ENCODE results near the gene RAPGEF5. TPM values are rescaled to one million over a fixed set of nuclear protein-coding genes. Genes with fewer than 3 reads are reported as not detected.

Gene RAPGEF5
- total RNA-seq, 1 donor from 2014 or later: 1.1 TPM

DNA sequence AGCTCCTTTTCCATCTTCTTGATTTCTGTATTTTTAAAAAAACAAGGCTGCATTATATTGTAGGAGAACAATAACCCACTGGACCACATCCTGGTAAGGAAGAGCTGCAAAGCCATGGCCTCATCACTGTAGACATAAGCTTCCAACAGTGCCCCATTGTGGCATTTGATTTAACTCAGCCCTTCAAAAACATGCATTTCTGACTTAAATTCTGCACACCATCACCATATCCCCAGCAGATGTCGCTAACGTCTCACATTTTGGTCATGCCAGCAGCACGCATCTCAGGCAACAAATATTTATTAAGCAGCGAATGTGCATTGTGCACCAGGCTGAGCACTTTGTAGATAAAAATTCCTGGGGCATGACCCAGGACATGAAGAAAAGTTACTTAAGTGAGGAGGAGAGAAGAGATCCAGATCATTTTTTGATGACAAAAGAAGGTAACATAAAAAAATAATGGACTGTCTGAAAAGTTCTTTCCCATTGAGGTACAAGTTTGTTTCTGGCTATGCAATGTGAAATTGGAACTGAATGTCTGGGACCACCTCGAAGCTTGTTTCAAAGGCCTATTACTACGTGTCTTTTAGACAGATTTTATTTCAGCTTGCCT, 246.6 kb downstream of the RAPGEF5 start:
- TF ChIP-seq, protein P1, sequence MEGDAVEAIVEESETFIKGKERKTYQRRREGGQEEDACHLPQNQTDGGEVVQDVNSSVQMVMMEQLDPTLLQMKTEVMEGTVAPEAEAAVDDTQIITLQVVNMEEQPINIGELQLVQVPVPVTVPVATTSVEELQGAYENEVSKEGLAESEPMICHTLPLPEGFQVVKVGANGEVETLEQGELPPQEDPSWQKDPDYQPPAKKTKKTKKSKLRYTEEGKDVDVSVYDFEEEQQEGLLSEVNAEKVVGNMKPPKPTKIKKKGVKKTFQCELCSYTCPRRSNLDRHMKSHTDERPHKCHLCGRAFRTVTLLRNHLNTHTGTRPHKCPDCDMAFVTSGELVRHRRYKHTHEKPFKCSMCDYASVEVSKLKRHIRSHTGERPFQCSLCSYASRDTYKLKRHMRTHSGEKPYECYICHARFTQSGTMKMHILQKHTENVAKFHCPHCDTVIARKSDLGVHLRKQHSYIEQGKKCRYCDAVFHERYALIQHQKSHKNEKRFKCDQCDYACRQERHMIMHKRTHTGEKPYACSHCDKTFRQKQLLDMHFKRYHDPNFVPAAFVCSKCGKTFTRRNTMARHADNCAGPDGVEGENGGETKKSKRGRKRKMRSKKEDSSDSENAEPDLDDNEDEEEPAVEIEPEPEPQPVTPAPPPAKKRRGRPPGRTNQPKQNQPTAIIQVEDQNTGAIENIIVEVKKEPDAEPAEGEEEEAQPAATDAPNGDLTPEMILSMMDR (IDR thresholded peaks at IDR 0.05; ENCODE audit: insufficient read depth, low read length, poor library complexity, severe bottlenecking): peak; percentile 66

DNA sequence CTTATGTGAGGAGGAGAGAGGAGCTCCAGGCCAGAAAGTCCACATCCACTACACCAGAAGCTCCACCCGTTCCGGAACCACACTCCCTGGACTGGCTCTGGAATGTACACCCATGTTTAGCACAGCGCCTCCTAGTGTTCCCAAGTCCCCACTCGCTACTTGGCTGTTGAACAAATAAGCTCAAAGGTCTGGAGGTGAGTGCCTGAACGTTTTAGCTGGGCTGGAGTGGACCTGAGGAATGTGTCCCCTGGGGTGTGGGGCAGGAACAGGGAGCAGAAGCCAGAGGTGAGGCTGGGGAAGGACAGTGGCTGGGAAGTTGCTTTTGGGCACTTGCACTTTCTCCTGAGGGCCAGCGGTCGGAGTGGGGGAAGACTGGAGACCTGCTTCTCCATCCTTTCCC, 247.2 kb downstream of the RAPGEF5 start:
- H3K4me3 ChIP-seq (ENCODE audit: low read depth, low read length): no peak overlapping the region
- no peaks in the 10 kb centered on the region for H3K36me3 ChIP-seq (ENCODE audit: control insufficient read depth, insufficient read depth, low read length)
- TF ChIP-seq, protein P1 (IDR thresholded peaks at IDR 0.05; ENCODE audit: insufficient read depth, low read length, poor library complexity, severe bottlenecking): peak; percentile 31
- H3K27me3 ChIP-seq (ENCODE audit: control insufficient read depth, insufficient read depth, low read length): no peaks in the 10 kb centered on the region
- DNase-seq (ENCODE audit: low read depth): no peak

More for the DNA sequence above, 246.6 kb downstream of the RAPGEF5 start:
- peak; percentile 51 for DNase-seq (ENCODE audit: low read depth)
- Histone ChIP-seq H3K4me3 (ENCODE audit: low read depth, low read length) (no peak overlapping the region), H3K36me3 (ENCODE audit: control insufficient read depth, insufficient read depth, low read length) (no peaks in the 10 kb centered on the region), H3K27me3 (ENCODE audit: control insufficient read depth, insufficient read depth, low read length) (no peaks in the 10 kb centered on the region)

DNA sequence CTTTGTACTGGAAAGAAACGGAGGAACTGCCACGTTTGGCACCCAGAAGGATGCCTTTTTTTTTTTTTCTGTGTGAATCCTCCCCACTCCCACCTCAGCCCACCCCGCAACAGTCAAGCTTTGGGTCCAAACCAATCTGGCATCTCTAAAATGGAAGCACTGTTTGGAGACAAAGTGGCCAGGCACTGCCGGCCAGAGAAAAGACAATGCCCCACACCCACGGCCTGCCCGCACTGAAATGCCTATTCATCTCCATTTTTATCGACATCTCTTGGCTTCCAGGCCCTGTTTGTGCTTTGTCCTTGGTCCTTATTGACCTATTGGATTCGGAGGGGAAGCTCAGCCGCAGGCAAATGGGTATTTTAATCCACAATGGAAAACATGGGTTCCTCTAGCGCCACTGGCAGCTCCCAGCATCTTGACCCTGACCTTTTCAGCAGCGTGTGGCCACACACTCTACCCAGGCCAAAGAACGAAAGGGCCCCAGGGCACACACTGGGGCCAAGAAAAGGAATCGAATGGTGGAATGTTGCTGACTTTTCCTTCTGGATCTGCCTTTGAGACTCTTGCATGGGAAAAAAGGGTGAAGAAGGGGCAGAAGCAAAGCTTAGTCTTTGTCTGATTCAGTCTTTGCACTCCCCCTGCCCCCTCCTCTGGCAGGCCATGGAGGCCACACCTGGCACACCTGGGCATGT, 248.7 kb downstream of the RAPGEF5 start:
- TF ChIP-seq, protein P1 (IDR thresholded peaks at IDR 0.05; ENCODE audit: insufficient read depth, low read length, poor library complexity, severe bottlenecking): no peak
- no peaks in the 10 kb centered on the region for H3K36me3 ChIP-seq (ENCODE audit: control insufficient read depth, insufficient read depth, low read length)
- DNase-seq (ENCODE audit: low read depth): no peak
- H3K4me3 ChIP-seq (ENCODE audit: low read depth, low read length): no peak overlapping the region
- no peaks in the 10 kb centered on the region for H3K27me3 ChIP-seq (ENCODE audit: control insufficient read depth, insufficient read depth, low read length)

DNA sequence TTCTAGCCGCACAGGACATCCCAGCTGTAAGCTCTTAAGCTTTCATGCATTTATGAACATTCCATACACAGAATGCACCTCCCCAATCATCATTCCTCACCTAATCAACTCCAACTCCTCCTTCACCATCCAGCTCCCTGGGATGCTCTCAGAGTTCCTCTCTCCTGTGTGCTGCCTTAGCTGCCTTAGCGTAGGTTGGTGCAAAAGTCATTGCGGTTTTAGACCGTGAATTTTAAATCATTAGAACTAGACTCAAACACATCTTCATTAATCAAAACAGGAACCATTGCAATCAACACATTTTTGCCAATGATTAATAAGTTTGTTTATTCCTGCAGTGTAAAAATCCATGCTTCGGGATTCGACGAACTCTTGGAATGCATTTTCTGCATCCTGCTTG, 251.4 kb downstream of the RAPGEF5 start:
- TF ChIP-seq, protein P1 (IDR thresholded peaks at IDR 0.05; ENCODE audit: insufficient read depth, low read length, poor library complexity, severe bottlenecking): no peak
- DNase-seq (ENCODE audit: low read depth): no peak
- H3K36me3 ChIP-seq (ENCODE audit: control insufficient read depth, insufficient read depth, low read length): no peaks in the 10 kb centered on the region
- no peak overlapping the region for H3K4me3 ChIP-seq (ENCODE audit: low read depth, low read length)
- no peaks in the 10 kb centered on the region for H3K27me3 ChIP-seq (ENCODE audit: control insufficient read depth, insufficient read depth, low read length)

DNA sequence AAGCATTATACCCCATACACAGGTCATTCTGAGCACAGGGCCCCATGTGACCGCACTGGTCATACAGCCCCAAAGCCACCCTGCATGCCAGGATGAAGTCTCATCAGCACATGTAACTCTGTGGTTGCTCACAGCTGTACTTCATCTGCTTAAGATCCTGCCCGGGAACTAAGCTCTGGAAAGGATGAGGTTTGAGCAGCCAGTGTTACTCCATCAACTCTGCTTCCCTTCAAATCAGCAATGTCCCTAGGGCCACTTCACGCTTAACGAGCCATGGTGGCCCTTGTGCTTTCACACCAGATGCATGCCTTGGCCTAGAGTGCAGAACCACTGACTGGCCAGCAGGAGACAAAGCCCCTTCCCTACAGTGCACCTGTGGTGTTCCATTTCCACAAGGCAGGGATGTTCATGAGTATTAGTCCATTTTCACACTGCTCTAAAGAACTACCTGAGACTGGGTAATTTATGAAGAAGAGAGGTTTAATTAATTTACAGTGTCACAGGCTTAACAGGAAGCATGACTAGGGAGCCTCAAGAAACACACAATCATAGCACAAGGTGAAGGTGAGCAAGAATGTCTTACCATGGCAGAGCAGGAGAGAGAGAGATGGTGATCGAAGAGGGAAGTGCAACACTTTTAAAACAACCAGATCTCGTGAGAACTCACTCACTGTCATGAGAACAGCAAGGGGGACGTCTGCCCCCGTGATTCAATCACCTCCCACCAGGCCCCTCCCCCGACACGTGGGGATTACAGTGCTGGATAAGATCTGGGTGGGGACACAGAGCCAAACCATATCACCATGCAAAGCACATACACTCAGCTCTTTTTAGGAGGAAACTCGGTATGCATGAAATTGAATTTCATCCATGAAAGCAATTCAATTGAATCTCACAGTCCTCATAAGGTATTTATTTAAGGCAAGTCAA, 262.3 kb downstream of the RAPGEF5 start:
- H3K4me3 ChIP-seq (ENCODE audit: low read depth, low read length): no peak overlapping the region
- no peaks in the 10 kb centered on the region for H3K36me3 ChIP-seq (ENCODE audit: control insufficient read depth, insufficient read depth, low read length)
- DNase-seq (ENCODE audit: low read depth): no peak
- TF ChIP-seq, protein P1 (IDR thresholded peaks at IDR 0.05; ENCODE audit: insufficient read depth, low read length, poor library complexity, severe bottlenecking): no peak
- H3K27me3 ChIP-seq (ENCODE audit: control insufficient read depth, insufficient read depth, low read length): no peaks in the 10 kb centered on the region
